ENCODE results near the gene NECTIN2.

DNA sequence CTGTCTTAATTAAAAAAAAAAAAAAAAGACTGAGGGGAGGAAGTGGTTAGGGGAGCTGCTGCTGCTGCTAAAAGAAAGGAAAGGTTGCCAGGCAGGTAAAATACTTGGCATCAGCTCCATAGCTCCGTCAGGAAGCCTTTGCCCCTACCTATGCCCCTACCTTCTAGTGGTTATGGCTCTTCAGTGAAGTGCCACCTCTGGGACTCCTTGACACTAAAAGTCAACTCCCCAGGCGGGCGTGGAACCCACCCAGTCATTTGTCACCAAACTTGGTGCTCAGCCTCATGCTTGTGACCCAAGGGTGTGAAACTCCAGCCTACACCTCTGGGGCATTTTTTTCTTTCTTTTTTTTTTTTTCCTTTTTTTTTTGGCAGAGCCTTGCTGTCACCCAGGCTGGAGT lies 4.9 kb upstream of the NECTIN2 start:
- TF ChIP-seq, protein P1, sequence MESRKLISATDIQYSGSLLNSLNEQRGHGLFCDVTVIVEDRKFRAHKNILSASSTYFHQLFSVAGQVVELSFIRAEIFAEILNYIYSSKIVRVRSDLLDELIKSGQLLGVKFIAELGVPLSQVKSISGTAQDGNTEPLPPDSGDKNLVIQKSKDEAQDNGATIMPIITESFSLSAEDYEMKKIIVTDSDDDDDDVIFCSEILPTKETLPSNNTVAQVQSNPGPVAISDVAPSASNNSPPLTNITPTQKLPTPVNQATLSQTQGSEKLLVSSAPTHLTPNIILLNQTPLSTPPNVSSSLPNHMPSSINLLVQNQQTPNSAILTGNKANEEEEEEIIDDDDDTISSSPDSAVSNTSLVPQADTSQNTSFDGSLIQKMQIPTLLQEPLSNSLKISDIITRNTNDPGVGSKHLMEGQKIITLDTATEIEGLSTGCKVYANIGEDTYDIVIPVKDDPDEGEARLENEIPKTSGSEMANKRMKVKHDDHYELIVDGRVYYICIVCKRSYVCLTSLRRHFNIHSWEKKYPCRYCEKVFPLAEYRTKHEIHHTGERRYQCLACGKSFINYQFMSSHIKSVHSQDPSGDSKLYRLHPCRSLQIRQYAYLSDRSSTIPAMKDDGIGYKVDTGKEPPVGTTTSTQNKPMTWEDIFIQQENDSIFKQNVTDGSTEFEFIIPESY (IDR thresholded peaks at IDR 0.05), result no peak
- TF ChIP-seq, protein P2, sequence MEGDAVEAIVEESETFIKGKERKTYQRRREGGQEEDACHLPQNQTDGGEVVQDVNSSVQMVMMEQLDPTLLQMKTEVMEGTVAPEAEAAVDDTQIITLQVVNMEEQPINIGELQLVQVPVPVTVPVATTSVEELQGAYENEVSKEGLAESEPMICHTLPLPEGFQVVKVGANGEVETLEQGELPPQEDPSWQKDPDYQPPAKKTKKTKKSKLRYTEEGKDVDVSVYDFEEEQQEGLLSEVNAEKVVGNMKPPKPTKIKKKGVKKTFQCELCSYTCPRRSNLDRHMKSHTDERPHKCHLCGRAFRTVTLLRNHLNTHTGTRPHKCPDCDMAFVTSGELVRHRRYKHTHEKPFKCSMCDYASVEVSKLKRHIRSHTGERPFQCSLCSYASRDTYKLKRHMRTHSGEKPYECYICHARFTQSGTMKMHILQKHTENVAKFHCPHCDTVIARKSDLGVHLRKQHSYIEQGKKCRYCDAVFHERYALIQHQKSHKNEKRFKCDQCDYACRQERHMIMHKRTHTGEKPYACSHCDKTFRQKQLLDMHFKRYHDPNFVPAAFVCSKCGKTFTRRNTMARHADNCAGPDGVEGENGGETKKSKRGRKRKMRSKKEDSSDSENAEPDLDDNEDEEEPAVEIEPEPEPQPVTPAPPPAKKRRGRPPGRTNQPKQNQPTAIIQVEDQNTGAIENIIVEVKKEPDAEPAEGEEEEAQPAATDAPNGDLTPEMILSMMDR (IDR thresholded peaks at IDR 0.05; ENCODE audit: low read depth, low read length, missing input control), result no peak
- TF ChIP-seq, protein P3, sequence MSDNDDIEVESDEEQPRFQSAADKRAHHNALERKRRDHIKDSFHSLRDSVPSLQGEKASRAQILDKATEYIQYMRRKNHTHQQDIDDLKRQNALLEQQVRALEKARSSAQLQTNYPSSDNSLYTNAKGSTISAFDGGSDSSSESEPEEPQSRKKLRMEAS (IDR thresholded peaks at IDR 0.05), result no peak
- TF ChIP-seq JUND (IDR thresholded peaks at IDR 0.05) (no peak), GABPA (IDR thresholded peaks at IDR 0.05 in 1 of 2, conservative IDR thresholded peaks at IDR 0.05 in 1 of 2) (no peak)

Measured in liver (tissue), 3 donors.